NB4 (cell line): ENCODE measurements around the gene PRKCE.

Experiments used
- DNase-seq: peaks from one replicate; pipeline ENCODE4 v3.0.0; 2010; ENCODE audit warnings: low read depth
- H3K4me3 ChIP-seq: one replicate; pipeline ENCODE4 v1.5.1; 2011; ENCODE audit warnings: mild to moderate bottlenecking, low read depth, low read length, moderate library complexity
- CTCF ChIP-seq: IDR thresholded peaks from one replicate; pipeline ENCODE4 v1.5.1; 2012; ENCODE audit warnings: low read depth, low read length
- MAX ChIP-seq: IDR thresholded peaks from 2 replicates; pipeline ENCODE4 v1.6.1; 2011; ENCODE audit warnings: low read depth, low read length
- MYC ChIP-seq: IDR thresholded peaks from 2 replicates; pipeline ENCODE4 v1.6.1; 2011; ENCODE audit warnings: low read depth, low read length
- POLR2A ChIP-seq: IDR thresholded peaks from 2 replicates; pipeline ENCODE4 v1.6.1; 2011; ENCODE audit warnings: mild to moderate bottlenecking; ENCODE audit not compliant: insufficient read length; ENCODE audit errors: extremely low read depth

PRKCE gene

DNA sequence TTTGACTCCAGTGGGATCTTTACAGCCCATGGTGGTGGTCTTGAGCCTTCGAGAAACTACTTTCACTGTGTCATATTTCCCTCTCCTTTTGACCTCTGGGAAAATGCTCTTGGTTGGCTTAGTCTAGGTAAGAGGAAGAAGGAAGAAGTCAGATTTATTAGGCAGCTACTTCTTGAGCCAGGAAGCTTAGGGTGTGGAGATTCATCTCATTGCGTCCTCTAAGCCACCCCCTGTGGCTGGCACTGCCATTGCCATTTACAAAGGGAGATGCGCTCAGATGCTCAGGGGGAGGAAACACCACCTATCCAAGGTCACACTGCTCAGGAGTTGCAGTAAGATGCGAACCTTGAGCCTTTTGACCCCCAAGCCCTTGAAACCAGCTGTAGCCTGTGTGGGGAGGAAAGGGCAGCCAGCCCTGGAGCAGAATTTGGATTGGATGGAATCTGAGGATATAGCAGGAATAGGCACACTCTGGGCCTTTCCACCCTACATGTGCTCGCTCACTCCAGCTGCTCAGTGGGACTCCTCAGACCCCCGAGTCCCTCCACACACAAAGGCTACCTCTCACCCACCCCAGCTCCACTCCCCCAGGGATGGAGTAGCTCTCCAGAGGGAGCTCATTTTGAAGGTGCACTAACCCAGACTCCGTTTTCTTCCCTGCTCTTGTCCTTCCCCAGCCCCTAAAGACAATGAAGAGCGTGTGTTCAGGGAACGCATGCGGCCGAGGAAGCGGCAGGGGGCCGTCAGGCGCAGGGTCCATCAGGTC lies 324.5 kb downstream of the PRKCE start:
- no peak overlapping the region for H3K4me3 ChIP-seq
- DNase-seq = no peak
- no peak for TF ChIP-seq POLR2A
- TF ChIP-seq MAX = no peak
- TF ChIP-seq MYC = no peak
- TF ChIP-seq CTCF = no peak

GRCh38 chr2:45978302-45978859 lies 326.9 kb downstream of the PRKCE start:
- no peak for DNase-seq
- TF ChIP-seq MYC (no peak), POLR2A (no peak), CTCF (no peak), MAX (no peak)
- H3K4me3 ChIP-seq = no peak overlapping the region

DNA sequence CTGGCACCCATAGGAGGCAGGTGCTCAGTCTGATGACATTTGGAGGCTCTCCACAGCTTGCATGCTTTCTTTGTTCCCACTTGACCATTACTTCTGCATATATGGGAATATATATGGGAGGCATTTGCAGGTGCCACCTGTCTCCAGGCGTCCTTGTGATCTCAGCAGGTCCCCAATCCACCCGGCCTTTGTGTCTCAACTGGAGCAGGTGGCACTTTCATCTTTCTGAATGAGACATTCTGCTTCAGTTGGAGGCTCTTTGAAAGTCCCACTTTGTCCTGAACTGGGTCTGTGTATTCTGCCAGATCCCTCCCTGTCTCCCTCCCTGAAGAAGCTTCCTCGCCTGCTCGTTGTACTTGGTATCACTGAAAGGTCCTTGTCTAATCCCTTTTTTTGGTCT lies 327.6 kb downstream of the PRKCE start:
- no peak overlapping the region for H3K4me3 ChIP-seq
- TF ChIP-seq MAX (no peak), POLR2A (no peak), MYC (no peak), CTCF (no peak)
- DNase-seq = no peak

- TF ChIP-seq POLR2A (no peak), CTCF (no peak), MYC (no peak), MAX (no peak)
- no peak for DNase-seq
- no peak overlapping the region for H3K4me3 ChIP-seq
Observed at GRCh38 chr2:45980161-45980865, 328.8 kb downstream of the PRKCE start.

DNA sequence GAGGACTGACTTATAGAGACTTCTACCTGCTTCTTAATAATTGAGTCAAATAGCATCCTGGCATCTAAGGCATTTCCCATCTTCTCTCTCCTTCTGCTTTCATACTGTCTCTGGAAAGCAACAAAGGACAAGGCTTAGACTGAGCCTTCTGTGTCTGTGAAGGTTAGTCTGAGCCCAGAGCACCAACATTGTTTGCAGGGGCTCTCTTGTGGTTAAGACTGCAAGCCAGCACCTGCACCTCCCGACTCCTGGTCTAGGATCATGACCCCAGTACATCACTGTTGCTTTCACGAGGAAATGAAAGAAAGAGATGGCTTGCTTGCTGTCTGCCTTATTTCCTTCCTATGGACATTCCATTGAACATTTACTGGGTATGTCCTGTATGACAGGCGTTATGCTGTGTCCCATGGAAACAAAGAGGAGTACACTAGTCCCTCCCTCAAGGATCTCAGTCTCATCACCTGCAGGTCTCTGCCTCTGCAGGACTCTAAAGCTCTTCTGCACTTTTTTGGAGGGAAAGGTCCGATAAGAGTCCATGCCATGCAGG lies 330.0 kb downstream of the PRKCE start:
- no peak for DNase-seq
- no peak overlapping the region for H3K4me3 ChIP-seq
- TF ChIP-seq MAX = no peak
- no peak for TF ChIP-seq CTCF
- TF ChIP-seq POLR2A = no peak
- no peak for TF ChIP-seq MYC
